Esophagus squamous epithelium (tissue), 4 donors: ENCODE measurements around the gene BMP2K.
"Not testable (repeated sequence)": the region's sequence is repeated elsewhere in the genome, so short reads cannot be mapped to it uniquely, and the experiment has no call there.

Experiments used
- CTCF ChIP-seq, 6 experiments: fragments of 450-650 bp in 4 of 6; fragments of 200-600 bp in 2 of 6; sonication (generic) in 2 of 6; IDR thresholded peaks; one replicate each; pipeline ENCODE4 v1.5.1; 2016 to 2019; ENCODE audit warnings: antibody characterized with exemption in 6 of 6, mild to moderate bottlenecking in 4 of 6, moderate library complexity in 4 of 6
- POLR2A ChIP-seq, 4 donors: fragments of 450-650 bp; IDR thresholded peaks; one replicate each; pipeline ENCODE4 v1.6.1; 2017; ENCODE audit warnings: antibody characterized with exemption in 4 of 4, mild to moderate bottlenecking in 4 of 4, moderate library complexity in 3 of 4

DNA sequence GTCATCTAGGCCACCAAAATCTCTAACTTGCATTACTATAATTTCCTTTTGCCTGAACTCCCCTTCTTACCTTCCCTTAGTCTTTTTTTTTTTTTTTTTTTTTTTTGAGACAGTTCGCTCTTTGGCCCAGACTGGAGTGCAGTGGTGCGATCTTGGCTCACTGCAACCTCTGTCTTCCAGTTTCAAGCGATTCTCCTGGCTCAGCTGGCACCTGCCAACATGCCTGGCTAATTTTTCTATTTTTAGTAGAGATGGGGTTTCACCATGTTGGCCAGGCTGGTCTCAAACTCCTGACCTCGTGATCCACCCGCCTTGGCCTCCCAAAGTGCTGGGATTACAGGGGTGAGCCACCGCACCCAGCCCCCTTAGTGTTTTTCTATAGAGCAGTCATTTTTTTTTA lies 132.8 kb downstream of the BMP2K start:
- TF ChIP-seq POLR2A, CTCF (IDR thresholded peaks at IDR 0.05): not testable (repeated sequence)
